ENCODE data around the gene PITPNB. TPM values are rescaled to one million over a fixed set of nuclear protein-coding genes. Genes with fewer than 3 reads are reported as not detected.

Gene PITPNB
- total RNA-seq, 1 donor from 2014 or later: 16.3 TPM

- no peak overlapping the region for H3K4me3 ChIP-seq (ENCODE audit: low read depth, low read length)
- TF ChIP-seq CTCF (conservative IDR thresholded peaks at IDR 0.05; ENCODE audit: low read depth, low read length): no peak
- no peak for DNase-seq (ENCODE audit: low read depth)
Observed at GRCh38 chr22:27874764-27875163, 44.3 kb downstream of the PITPNB start.

- no peak for TF ChIP-seq CTCF (conservative IDR thresholded peaks at IDR 0.05; ENCODE audit: low read depth, low read length)
- H3K4me3 ChIP-seq (ENCODE audit: low read depth, low read length): no peak overlapping the region
- DNase-seq (ENCODE audit: low read depth): no peak
Observed at GRCh38 chr22:27874185-27874584, 44.9 kb downstream of the PITPNB start.

- no peak overlapping the region for H3K4me3 ChIP-seq (ENCODE audit: low read depth, low read length)
- no peak for DNase-seq (ENCODE audit: low read depth)
- no peak for TF ChIP-seq CTCF (conservative IDR thresholded peaks at IDR 0.05; ENCODE audit: low read depth, low read length)
Observed at GRCh38 chr22:27873472-27873871, 45.6 kb downstream of the PITPNB start.

- no peak overlapping the region for H3K4me3 ChIP-seq (ENCODE audit: low read depth, low read length)
- TF ChIP-seq CTCF (conservative IDR thresholded peaks at IDR 0.05; ENCODE audit: low read depth, low read length): no peak
- DNase-seq (ENCODE audit: low read depth): no peak
Observed at GRCh38 chr22:27872488-27872887, 46.6 kb downstream of the PITPNB start.

GRCh38 chr22:27871306-27872014 lies 47.6 kb downstream of the PITPNB start:
- no peak for DNase-seq (ENCODE audit: low read depth)
- H3K4me3 ChIP-seq (ENCODE audit: low read depth, low read length): no peak overlapping the region
- no peak for TF ChIP-seq CTCF (conservative IDR thresholded peaks at IDR 0.05; ENCODE audit: low read depth, low read length)

- no peak for TF ChIP-seq CTCF (conservative IDR thresholded peaks at IDR 0.05; ENCODE audit: low read depth, low read length)
- no peak for DNase-seq (ENCODE audit: low read depth)
Observed at GRCh38 chr22:27870234-27871191, 48.5 kb downstream of the PITPNB start.

More at GRCh38 chr22:27870234-27871191, 48.5 kb downstream of the PITPNB start:
- H3K4me3 ChIP-seq (ENCODE audit: low read depth, low read length): no peak overlapping the region

All from epithelial cell of proximal tubule (primary cell).